Hepatic stellate cell (primary cell): ENCODE data around the gene SERPINE2.
"Not testable (repeated sequence)": the region's sequence is repeated elsewhere in the genome, so short reads cannot be mapped to it uniquely, and the experiment has no call there.

Experiments used
- DNase-seq: peaks from one replicate; pipeline ENCODE4 v3.0.0; 2011; ENCODE audit warnings: low spot score

The SERPINE2 gene

DNA sequence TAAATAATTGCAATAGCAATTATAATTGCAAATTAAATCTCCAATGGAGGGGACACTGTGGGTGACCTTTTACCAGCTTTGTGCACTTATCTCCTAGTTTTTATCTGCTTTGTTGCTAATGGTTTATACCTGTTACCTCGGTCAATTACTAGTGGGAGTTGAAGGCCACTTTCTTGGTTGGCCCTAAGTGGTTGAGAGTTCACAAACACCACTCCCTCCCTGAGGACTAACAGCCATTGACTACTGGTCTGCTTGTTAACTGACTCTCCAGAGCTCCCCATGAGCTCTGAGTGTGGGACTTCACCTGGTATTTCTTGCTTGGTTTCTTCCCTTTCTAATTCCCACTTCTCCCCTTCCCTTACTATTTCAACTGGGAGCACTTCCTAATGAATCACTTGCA, 27.2 kb downstream of the SERPINE2 start:
- DNase-seq: no peak

DNA sequence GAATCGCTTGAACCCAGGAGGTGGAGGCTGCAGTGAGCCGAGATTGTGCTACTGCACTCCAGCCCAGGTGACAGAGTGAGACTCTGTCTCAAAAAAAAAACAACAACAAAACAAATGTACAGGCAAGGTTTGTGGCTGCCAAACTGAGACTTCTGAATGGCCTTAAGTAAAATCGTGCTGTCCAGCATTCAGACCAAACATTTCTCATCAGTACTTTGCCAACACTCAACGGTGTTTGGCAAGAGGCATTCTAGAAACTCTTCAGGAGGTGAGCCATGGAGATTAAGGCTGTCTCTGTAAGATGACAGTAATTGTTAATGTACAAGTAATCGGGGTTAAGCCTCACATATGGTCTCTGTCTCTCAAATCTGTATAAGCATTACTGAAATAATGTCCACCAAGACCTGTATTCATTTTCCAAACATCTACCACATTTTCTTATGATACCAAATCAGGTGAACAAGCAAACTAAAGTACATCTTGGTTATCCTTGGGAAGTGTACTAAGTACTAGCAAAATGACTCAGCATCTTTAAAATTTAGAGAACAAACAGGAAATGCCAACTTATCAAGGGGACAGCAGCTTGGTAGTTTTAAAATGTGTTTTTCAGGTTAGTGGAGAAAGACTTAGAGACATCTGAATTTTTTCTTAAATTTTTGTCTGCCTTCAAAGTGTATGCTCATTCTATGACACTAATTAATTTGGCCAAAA, 29.3 kb downstream of the SERPINE2 start:
- DNase-seq: peak; percentile 18

GRCh38 chr2:224008702-224009261, 30.3 kb downstream of the SERPINE2 start:
- no peak for DNase-seq

GRCh38 chr2:224004105-224004695, 34.9 kb downstream of the SERPINE2 start:
- no peak for DNase-seq

GRCh38 chr2:224000662-224001061, 38.4 kb downstream of the SERPINE2 start:
- not testable (repeated sequence) for DNase-seq

- DNase-seq: no peak
Measured at GRCh38 chr2:223999862-224000261, 39.2 kb downstream of the SERPINE2 start.

DNA sequence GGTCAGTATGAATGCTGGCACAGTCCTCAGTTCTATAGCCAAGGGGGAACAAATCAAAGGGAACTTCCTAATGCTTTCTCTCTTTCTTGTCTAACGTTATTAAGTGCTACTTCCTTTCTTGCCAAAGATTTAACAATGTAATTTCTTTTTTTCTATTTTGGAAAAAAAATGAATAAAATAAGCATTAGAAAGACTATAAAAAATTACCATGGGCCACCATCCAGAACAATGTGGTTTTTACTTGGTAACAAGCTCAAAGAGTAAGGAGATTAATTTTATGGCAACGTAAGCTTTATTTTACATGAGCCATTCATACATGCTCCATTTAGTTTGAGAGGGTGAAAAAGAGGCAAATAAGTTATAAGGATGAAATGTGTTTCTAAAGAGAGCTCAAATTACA, 40.1 kb downstream of the SERPINE2 start:
- DNase-seq: no peak

GRCh38 chr2:223997938-223998337, 41.1 kb downstream of the SERPINE2 start:
- peak; percentile 26 for DNase-seq

DNA sequence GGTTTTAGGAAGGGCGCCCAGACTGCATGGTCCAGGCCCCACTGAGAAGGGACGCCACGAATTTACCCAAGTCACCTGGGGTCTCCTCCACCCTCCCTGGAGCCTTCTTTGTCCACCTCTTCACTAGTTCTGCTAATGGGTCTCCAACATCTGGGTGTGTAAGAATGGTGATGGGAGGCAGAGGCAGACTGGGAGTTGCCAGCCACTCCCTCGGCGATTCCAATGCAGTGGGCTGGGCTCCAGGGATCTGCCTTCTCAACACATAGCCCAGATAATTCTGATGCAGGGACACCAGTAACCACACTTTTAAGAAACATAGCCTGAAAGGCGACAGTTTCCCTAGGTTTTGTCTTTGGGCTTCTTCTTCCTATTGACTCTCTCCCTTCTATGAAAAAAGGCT, 42.7 kb downstream of the SERPINE2 start:
- DNase-seq: no peak

GRCh38 chr2:223995569-223995968, 43.5 kb downstream of the SERPINE2 start:
- peak; percentile 43 for DNase-seq

DNA sequence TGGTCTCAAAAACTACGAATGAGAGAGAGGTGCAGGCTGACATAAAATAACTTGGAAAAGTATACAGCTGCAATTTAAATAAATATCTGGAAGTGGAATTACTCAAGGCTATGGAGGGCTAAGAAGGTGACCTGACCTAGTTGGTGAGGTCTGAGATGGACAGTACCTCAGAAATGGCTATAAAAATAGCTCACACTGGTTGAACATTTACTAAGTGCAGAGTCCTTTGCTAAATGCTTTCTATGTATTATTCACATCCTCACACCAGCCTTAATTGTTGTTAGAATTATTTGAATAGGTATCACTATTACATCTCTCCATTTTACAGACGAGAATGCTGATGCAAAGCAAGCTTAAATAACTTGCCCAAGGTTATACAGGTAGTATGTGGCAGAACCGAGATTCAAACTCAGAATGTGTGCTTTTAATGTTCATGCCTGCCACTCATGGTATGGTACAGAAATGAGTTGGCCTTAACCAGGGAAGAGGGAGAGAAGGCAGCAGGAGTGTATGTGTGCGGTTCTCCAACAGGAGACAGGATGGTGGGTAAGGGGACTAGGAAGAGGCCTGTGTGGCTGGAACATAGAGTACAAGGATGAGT, 44.4 kb downstream of the SERPINE2 start:
- DNase-seq: no peak

- peak; percentile 71 for DNase-seq
Measured at GRCh38 chr2:223993634-223994232, 45.4 kb downstream of the SERPINE2 start.

GRCh38 chr2:223991611-223992010, 47.5 kb downstream of the SERPINE2 start:
- no peak for DNase-seq

DNA sequence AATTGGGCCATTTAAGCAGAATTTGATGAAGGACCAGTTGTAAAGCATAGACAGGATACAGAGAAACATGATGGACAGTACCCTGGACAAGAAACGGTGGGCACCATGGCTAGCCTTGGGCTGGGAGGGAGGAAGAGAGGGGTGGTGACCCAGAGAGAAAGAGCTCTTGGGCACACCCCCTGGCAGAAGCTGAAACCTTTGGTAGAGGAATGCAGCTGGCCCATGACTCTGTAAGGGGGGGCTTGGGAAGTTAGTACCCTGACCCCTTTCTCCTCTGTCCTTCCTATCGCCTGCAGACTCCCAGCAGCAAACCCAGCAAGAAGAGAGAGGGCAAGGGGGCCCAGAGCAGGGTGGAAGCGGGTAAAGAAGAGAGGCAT, 49.2 kb downstream of the SERPINE2 start:
- DNase-seq: no peak

GRCh38 chr2:223989206-223989855, 49.8 kb downstream of the SERPINE2 start:
- no peak for DNase-seq

DNA sequence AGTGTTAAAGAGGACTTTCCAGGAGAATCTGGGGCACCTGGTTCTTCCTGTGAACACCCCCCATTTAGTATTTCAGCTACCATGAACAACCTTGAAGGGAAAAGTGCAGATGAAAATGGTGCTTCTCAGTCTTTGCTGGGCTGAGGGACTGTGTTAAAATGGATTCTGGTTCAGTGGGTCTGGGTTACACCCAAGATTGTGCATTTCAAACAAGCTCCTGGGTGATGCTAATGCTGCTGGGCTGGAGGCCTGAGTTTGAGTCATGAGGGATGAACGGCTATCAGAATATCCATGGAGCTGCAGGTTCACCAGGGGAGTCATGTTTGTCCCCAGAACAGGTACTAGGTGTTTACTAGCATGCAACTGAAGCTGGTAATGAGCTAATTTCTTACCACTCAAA, 57.8 kb downstream of the SERPINE2 start:
- DNase-seq: no peak

DNA sequence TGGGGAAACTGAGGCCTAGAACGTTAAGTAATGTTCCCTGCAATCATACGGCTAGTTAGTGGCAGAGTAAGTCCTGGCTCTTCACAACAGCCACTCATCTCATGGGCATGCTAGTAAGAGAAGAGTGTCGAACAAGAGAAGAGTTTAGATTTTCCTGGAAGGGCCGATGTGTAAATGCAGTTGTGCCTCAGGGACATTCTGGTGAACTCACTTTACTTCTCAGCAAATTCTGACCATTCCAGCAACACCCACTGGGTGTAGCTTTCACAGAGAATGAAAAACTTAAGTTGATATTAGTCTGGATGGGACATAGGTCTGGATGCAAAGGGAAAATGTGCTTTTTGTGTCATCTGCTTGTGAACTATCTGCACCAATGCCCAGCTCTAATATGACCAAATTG, 58.3 kb downstream of the SERPINE2 start:
- DNase-seq: no peak

DNA sequence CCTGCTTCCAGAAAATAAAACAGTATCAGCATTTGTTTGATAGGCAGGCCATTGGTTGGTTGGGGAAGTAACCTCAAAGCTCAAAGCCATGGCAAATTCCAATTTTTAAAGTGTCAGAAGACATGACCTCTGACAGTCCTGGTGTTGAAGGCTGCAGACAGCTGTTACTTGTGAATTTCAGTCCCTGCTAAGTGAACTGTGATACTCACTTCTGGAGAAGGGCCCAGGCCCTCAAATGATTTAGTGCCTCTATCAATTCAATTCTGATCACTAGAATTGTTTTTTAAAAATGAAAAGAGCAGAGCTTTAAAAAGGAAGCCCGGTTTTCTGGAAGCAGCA, 58.7 kb downstream of the SERPINE2 start:
- DNase-seq: no peak

GRCh38 chr2:223979730-223980396, 59.2 kb downstream of the SERPINE2 start:
- DNase-seq: no peak

GRCh38 chr2:223978451-223978850, 60.6 kb downstream of the SERPINE2 start:
- no peak for DNase-seq

DNA sequence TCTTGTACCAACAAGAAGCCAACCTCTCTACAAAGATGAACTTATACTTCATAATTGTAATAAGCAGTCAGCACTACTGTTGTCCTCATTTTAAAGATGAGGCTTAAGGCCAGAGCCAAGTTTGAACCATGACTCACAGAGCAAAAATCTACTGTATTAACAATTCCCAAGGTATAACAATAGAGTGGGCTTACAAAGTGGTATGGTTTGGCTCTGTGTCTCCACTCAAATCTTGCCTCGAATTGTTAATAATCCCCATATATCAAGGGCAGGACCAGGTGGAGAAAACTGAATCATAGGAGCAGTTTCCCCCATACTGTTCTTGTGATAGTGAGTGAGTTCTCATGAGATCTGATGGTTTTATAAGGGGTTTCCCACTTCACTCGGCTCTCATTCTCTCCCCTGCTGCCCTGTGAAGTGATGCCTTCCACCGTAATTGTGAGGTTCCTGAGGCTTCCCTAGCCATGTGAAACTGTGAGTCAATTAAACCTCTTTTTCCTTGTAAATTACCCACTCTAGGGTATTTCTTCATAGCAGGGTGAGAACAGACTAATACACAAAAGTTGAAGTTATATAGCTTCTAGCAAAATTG, 62.4 kb downstream of the SERPINE2 start:
- no peak for DNase-seq

DNA sequence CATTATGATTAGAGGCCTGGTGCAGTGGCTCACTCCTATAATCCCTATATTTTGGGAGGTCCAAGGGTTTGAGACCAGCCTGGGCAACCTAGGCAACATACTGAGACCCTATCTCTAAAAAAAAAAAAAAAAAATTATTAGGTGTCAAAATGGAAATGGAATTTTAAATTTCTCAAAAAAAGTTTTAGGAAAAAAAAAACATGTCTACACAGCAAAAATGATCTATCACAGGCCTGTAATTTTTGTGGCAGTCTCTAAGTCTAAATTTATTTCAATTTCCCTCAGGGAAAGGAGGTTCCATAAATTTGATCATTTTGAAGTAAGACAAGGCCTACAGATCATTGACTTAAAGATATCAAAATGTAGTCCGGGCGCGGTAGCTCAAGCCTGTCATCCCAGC, 65.5 kb downstream of the SERPINE2 start:
- DNase-seq: no peak
